G401 (cell line): ENCODE data around the gene BRAP. TPM values are rescaled to one million over a fixed set of nuclear protein-coding genes. Genes with fewer than 3 reads are reported as not detected.
"Not testable (repeated sequence)": the region's sequence is repeated elsewhere in the genome, so short reads cannot be mapped to it uniquely, and the experiment has no call there.

Source experiments
- DNase-seq: peaks from one replicate; pipeline ENCODE4 v3.0.0-alpha.2; 2015; ENCODE audit warnings: low spot score
- in situ Hi-C: cut with HindIII; loops from 2 replicates; pipeline ENCODE4 v1.10.0; 2016; ENCODE audit warnings: low sequenced_read_pairs, mixed read lengths
- total RNA-seq: library from RNA; depleted of rRNA; stranded (reverse); fragments of >200 nt; shearing (Covaris generic); gene quantifications from 2 replicates; pipeline ENCODE4 v1.2.3, GENCODE V29; 2014

The BRAP gene
- total RNA-seq, 1 experiment from 2014 or later, result 17.0 TPM

- DNase-seq, result no peak
- in situ Hi-C loops, result no loop called here
Measured at GRCh38 chr12:111635524-111635923, 50.2 kb downstream of the BRAP start.

GRCh38 chr12:111628505-111629260 lies 57.1 kb downstream of the BRAP start:
- in situ Hi-C loops, result no loop called here

GRCh38 chr12:111626230-111626629 lies 59.5 kb downstream of the BRAP start:
- no peak for DNase-seq
- in situ Hi-C loops, result no loop called here

More at GRCh38 chr12:111628505-111629260, 57.1 kb downstream of the BRAP start:
- DNase-seq, result no peak

GRCh38 chr12:111624540-111624939 lies 61.2 kb downstream of the BRAP start:
- in situ Hi-C loops, result no loop called here
- no peak for DNase-seq

GRCh38 chr12:111617841-111618240 lies 67.9 kb downstream of the BRAP start:
- DNase-seq, in situ Hi-C loops: not testable (repeated sequence)

GRCh38 chr12:111616177-111616623 lies 69.6 kb downstream of the BRAP start:
- DNase-seq, result no peak
- in situ Hi-C loops, result no loop called here

GRCh38 chr12:111607239-111607638 lies 78.5 kb downstream of the BRAP start:
- no peak for DNase-seq
- in situ Hi-C loops, result no loop called here

- in situ Hi-C loops, result no loop called here
- DNase-seq, result no peak
Measured at GRCh38 chr12:111606767-111607230, 79.0 kb downstream of the BRAP start.

GRCh38 chr12:111605911-111606766 lies 79.6 kb downstream of the BRAP start:
- in situ Hi-C loops, result no loop called here
- no peak for DNase-seq

- DNase-seq, in situ Hi-C loops: not testable (repeated sequence)
Measured at GRCh38 chr12:111602857-111603256, 82.9 kb downstream of the BRAP start.

- in situ Hi-C loops, result no loop called here
- no peak for DNase-seq
Measured at GRCh38 chr12:111602348-111602747, 83.4 kb downstream of the BRAP start.

GRCh38 chr12:111600986-111601385 lies 84.8 kb downstream of the BRAP start:
- in situ Hi-C loops, result not testable (repeated sequence)

GRCh38 chr12:111600205-111600642 lies 85.5 kb downstream of the BRAP start:
- in situ Hi-C loops, result no loop called here
- DNase-seq, result no peak

More at GRCh38 chr12:111600986-111601385, 84.8 kb downstream of the BRAP start:
- not testable (repeated sequence) for DNase-seq

GRCh38 chr12:111599453-111600204 lies 86.1 kb downstream of the BRAP start:
- DNase-seq, result peak; percentile 80
- in situ Hi-C loops, result loop anchor here (25.0 kb wide), 1 partner anchor 88 kb away; the partner anchor contains the start of genes ACAD10 and BRAP

- in situ Hi-C loops, result loop anchor here (25.0 kb wide), 1 partner anchor 88 kb away; the partner anchor contains the start of genes ACAD10 and BRAP
- DNase-seq, result peak; percentile 61
Measured at GRCh38 chr12:111598637-111599452, 86.9 kb downstream of the BRAP start, which contains the start of gene ATXN2. Gene ATXN2, minus strand, starts transcription at chr12:111599315. Its CDS starts 281 bp downstream, at chr12:111599034.

GRCh38 chr12:111597831-111598636 lies 87.7 kb downstream of the BRAP start:
- peak; percentile 43 for DNase-seq
- in situ Hi-C loops, result loop anchor here (25.0 kb wide), 1 partner anchor 89 kb away; the partner anchor contains the start of genes ACAD10 and BRAP
